Breast epithelium (tissue), 4 donors: ENCODE data around the gene LHPP. TPM values are rescaled to one million over a fixed set of nuclear protein-coding genes. Genes with fewer than 3 reads are reported as not detected.

Experiments
- DNase-seq, 2 donors: peaks; one replicate each; pipeline ENCODE4 v3.0.0-alpha.2; 2019; ENCODE audit warnings: low spot score in 2 of 2
- H3K27ac ChIP-seq, 2 donors: fragments of 200-600 bp; sonication (generic) in 1 of 2; one replicate each; pipeline ENCODE4 v1.5.1; 2016 to 2019; ENCODE audit warnings: mild to moderate bottlenecking in 1 of 2
- H3K27me3 ChIP-seq, 2 donors: fragments of 200-600 bp; sonication (generic) in 1 of 2; one replicate each; pipeline versions ENCODE4 v1.5.1 to v1.6.0; 2017 to 2019; ENCODE audit warnings: control low read depth in 1 of 2, mild to moderate bottlenecking in 1 of 2
- H3K36me3 ChIP-seq: fragments of 200-600 bp; one replicate; pipeline ENCODE4 v1.5.1; 2019
- H3K4me1 ChIP-seq, 2 donors: fragments of 200-600 bp; sonication (generic); one replicate each; pipeline ENCODE4 v1.5.1; 2016 to 2019; ENCODE audit warnings: control low read depth in 1 of 2
- H3K4me3 ChIP-seq, 3 donors: fragments of 200-600 bp; sonication (generic); 1 replicate in 2 of 3; 2 replicates in 1 of 3; pipeline ENCODE4 v1.5.1; 2016 to 2019; ENCODE audit warnings: mild to moderate bottlenecking in 3 of 3, moderate library complexity in 2 of 3
- H3K9me3 ChIP-seq, 2 donors: fragments of 200-600 bp; sonication (generic) in 1 of 2; one replicate each; pipeline ENCODE4 v1.5.1; 2016 to 2019; ENCODE audit warnings: control low read depth in 1 of 2
- POLR2A ChIP-seq: fragments of 450-650 bp; IDR thresholded peaks from one replicate; pipeline ENCODE4 v1.6.1; 2016; ENCODE audit warnings: antibody characterized with exemption, mild to moderate bottlenecking, moderate library complexity
- POLR2AphosphoS5 ChIP-seq, 3 donors: sonication (generic); formaldehyde crosslinking; IDR thresholded peaks; one replicate each; pipeline ENCODE4 v1.6.1; 2017; ENCODE audit warnings: antibody characterized with exemption in 3 of 3
- intact Hi-C: fragments of 100-400 bp; cut with DNase I; formaldehyde crosslinking; loops from one replicate; pipeline ENCODE4 v1.15.1; 2023; ENCODE audit warnings: low total_unique reads
- total RNA-seq, 3 donors: library from RNA; depleted of rRNA; stranded (reverse); fragments of >200 nt; gene quantifications; one replicate each; pipeline ENCODE4 v1.1.0, GENCODE V29; 2016
- TF ChIP-seq, protein P1 (sequence below), 3 donors: fragments of 450-650 bp; IDR thresholded peaks; one replicate each; pipeline ENCODE4 v1.5.1; 2016 to 2017; ENCODE audit warnings: antibody characterized with exemption in 3 of 3, mild to moderate bottlenecking in 3 of 3, moderate library complexity in 3 of 3

The LHPP gene
- total RNA-seq, 3 donors from 2014 or later, result 13.1 to 19.6 (median 17.0) TPM

DNA sequence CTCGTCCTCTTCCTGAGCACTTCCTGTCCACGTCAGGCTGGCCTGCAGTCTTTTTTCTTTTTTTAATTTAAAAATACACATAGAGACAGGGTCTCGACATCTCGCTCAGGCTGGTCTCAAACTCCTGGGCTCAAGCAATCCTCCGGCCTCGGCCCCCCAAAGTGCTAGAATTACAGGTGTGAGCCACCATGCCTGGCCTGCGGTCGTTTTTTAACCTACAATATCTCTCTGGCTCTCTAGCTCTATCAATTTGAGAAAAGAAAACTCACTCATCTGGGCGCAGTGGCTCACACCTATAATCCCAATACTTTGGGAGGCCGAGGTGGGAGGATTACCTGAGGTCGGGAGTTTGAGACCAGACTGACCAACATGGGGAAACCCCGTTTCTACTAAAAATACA, 38.9 kb upstream of the LHPP start:
- DNase-seq, result no peak
- no peak for TF ChIP-seq POLR2AphosphoS5 (IDR thresholded peaks at IDR 0.05)
- TF ChIP-seq POLR2A, result no peak
- TF ChIP-seq, protein P1, sequence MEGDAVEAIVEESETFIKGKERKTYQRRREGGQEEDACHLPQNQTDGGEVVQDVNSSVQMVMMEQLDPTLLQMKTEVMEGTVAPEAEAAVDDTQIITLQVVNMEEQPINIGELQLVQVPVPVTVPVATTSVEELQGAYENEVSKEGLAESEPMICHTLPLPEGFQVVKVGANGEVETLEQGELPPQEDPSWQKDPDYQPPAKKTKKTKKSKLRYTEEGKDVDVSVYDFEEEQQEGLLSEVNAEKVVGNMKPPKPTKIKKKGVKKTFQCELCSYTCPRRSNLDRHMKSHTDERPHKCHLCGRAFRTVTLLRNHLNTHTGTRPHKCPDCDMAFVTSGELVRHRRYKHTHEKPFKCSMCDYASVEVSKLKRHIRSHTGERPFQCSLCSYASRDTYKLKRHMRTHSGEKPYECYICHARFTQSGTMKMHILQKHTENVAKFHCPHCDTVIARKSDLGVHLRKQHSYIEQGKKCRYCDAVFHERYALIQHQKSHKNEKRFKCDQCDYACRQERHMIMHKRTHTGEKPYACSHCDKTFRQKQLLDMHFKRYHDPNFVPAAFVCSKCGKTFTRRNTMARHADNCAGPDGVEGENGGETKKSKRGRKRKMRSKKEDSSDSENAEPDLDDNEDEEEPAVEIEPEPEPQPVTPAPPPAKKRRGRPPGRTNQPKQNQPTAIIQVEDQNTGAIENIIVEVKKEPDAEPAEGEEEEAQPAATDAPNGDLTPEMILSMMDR (IDR thresholded peaks at IDR 0.05), result no peak
- Histone ChIP-seq H3K4me3 (no peak overlapping the region), H3K27ac (no peak overlapping the region), H3K36me3 (no peaks in the 10 kb centered on the region), H3K27me3 (peaks cover 0 to 4% of the 10 kb centered on the region in 2 donors), H3K9me3 (no peaks in the 10 kb centered on the region), H3K4me1 (no peaks in the 10 kb centered on the region)
- intact Hi-C loops, result no loop called here

DNA sequence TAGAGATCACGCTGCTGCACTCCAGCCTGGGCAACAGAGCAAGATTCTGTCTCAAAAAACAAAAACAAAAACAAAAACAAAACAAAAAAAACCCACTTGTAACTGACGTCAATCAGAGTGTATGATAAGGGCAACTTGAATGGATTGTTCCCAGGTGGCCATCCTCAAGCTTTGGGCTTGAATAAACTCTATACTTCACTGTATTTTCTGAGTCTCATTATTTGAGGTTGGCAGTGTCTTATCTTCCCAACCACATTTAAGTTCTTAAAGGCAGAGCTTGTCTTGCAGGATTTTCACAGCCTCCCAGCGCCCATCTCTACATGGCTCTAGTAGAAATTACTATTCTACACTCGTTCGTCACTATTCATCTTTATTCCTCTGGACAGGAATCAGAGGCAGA, 37.8 kb upstream of the LHPP start:
- peaks cover 0 to 4% of the 10 kb centered on the region in 2 donors for H3K27me3 ChIP-seq
- no peak for DNase-seq
- intact Hi-C loops, result no loop called here

DNA sequence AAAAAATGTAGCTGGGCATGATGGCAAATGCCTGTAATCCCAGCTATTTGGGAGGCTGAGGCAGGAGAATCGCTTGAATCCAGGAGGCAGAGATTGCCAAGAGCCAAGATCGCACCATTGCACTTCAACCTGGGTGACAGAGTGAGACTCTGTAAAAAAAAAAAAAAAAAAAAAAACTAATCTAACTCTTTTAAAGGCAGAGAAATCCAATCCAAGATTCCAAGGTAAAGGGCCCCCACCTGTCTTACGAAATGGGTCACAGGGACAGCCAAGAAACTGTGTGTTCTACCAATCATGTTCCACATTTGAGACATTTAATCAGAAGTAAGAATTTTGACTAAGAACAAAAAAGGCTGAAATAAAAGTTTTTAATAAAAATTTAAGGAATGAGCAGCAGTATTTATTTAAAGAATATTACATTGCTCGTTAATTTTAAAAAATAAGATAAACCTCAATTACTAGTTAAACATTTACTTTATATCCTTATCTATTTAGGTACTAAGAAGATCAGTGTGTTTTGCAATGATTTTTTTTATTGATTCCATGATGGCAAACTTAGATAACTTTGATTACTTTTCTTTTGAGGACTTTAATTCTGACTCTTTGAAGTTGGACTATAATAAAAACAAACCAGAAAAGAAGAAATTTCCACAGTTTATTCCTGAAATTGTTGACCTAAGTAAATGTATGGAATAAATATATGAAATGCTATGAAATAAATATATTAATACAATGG, 36.2 kb upstream of the LHPP start:
- Histone ChIP-seq H3K4me3 (no peak overlapping the region), H3K4me1 (no peaks in the 10 kb centered on the region), H3K9me3 (no peaks in the 10 kb centered on the region), H3K36me3 (no peaks in the 10 kb centered on the region), H3K27ac (no peak overlapping the region), H3K27me3 (peaks cover 0 to 4% of the 10 kb centered on the region in 2 donors)
- DNase-seq, result no peak
- TF ChIP-seq POLR2AphosphoS5 (IDR thresholded peaks at IDR 0.05), result no peak
- intact Hi-C loops, result no loop called here

More for the DNA sequence above, 37.8 kb upstream of the LHPP start:
- TF ChIP-seq, protein P1 (IDR thresholded peaks at IDR 0.05), result no peak
- TF ChIP-seq POLR2A (no peak), POLR2AphosphoS5 (IDR thresholded peaks at IDR 0.05) (no peak)
- no peaks in the 10 kb centered on the region for H3K9me3 ChIP-seq
- H3K36me3 ChIP-seq, result no peaks in the 10 kb centered on the region
- no peak overlapping the region for H3K27ac ChIP-seq
- no peaks in the 10 kb centered on the region for H3K4me1 ChIP-seq
- no peak overlapping the region for H3K4me3 ChIP-seq

DNA sequence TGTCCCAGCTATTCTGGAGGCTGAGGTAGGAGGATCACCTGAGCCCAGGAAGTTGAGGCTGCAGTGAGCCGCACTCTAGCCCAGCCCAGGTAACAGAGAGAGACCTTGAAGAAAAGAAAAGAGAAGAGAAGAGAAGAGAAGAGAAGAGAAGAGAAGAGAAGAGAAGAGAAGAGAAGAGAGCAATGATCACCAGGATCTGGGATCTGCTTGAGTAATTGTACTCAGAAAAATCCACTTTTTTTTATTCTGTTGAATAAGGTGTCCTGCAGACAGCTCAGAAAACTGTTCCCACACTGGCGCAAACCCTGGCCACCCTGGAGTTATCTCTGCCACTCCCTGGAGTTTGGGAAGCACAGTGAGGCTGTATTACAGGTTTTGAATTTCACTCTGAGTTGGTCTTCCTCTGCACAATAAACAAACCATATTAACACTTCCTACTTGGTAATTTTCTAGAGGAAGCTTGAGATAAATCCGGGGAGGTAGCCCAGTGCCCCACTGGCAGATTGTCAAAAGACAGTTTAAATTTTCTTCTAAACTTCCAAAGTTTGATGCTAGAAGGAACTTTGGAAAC, 33.3 kb upstream of the LHPP start:
- no peak for DNase-seq
- Histone ChIP-seq H3K27ac (no peak overlapping the region), H3K9me3 (no peaks in the 10 kb centered on the region), H3K4me3 (no peak overlapping the region), H3K27me3 (peaks cover 0 to 4% of the 10 kb centered on the region in 2 donors), H3K36me3 (no peaks in the 10 kb centered on the region), H3K4me1 (no peaks in the 10 kb centered on the region)
- TF ChIP-seq POLR2AphosphoS5 (IDR thresholded peaks at IDR 0.05) (no peak), POLR2A (no peak)
- TF ChIP-seq, protein P1 (IDR thresholded peaks at IDR 0.05), result no peak
- intact Hi-C loops, result no loop called here

DNA sequence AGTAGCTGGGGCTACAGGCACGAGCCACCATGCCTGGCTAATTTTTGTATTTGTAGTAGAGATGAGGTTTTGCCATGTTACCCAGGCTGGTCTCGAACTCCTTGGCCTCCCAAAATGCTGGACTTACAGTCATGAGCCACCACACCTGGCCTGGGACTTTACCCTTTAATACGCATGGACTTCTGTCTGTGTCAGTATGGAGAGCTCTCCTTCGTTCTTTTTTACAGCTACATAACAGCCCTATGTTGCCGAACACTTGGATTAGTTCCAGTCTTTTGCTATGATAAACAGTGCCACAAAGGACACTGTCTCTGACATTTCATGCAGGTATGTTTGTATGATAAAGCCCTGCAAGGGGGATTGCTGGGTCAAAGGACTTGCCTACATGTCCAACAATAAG, 32.0 kb upstream of the LHPP start:
- no peak for DNase-seq
- no peaks in the 10 kb centered on the region for H3K9me3 ChIP-seq
- no peak overlapping the region for H3K27ac ChIP-seq
- H3K27me3 ChIP-seq, result no peaks in the 10 kb centered on the region
- no peaks in the 10 kb centered on the region for H3K36me3 ChIP-seq
- H3K4me3 ChIP-seq, result no peak overlapping the region
- intact Hi-C loops, result no loop called here
- TF ChIP-seq POLR2A (no peak), POLR2AphosphoS5 (IDR thresholded peaks at IDR 0.05) (no peak)
- TF ChIP-seq, protein P1 (IDR thresholded peaks at IDR 0.05), result no peak
- H3K4me1 ChIP-seq, result no peaks in the 10 kb centered on the region
